HepG2 (cell line): Measurements from ENCODE around the gene UBALD1. TPM values are rescaled to one million over a fixed set of nuclear protein-coding genes. Genes with fewer than 3 reads are reported as not detected.

ENCODE experiments used
- ATAC-seq: fragments of 200-7000 bp; cut with Tn5 transposase; 3 replicates; pipeline ENCODE4 v1.9.1; 2020; ENCODE audit warnings: mild to moderate bottlenecking, moderate library complexity
- BruUV-seq: library from RNA; stranded (reverse); fragments of 400-500 nt; replicated peaks from 2 replicates; lab custom pipeline; 2021; lab: Mats Ljungman, UMichigan
- CTCF ChIA-PET: fragments of 300-600 bp; formaldehyde crosslinking; extraction: SDS; loops from one replicate; lab custom pipeline; 2021; ENCODE audit warnings: low total read pairs, inconsistent platforms, low intra/inter-chr PET ratio; lab: Yijun Ruan, JAX
- POLR2A ChIA-PET: fragments of 350-600 bp; sonication (Branson Sonifier 250); formaldehyde crosslinking; loops from one replicate; lab custom pipeline; 2020; ENCODE audit warnings: antibody characterized with exemption, inconsistent platforms; lab: Yijun Ruan, JAX
- DNase-seq: peaks from one replicate; pipeline ENCODE4 v3.0.0-alpha.2; 2015; ENCODE audit warnings: low spot score
- FAIRE-seq: peaks from 3 replicates; lab custom pipeline; 2011; peaks lifted over from hg19 to GRCh38; lab: Jason Lieb, UNC
- H2AFZ ChIP-seq: one replicate; pipeline ENCODE4 v1.6.1; 2011; ENCODE audit warnings: low read length, inconsistent platforms
- H3K27ac ChIP-seq: fragments of 300-600 bp; 3 replicates; pipeline ENCODE4 v1.8.0; 2011; ENCODE audit warnings: mixed run types, mild to moderate bottlenecking, mixed read lengths, low read length, inconsistent platforms; ENCODE audit not compliant: insufficient read depth; ENCODE audit errors: extremely low read length
- H3K27me3 ChIP-seq, 2 experiments: fragments of 200-600 bp in 1 of 2; 2 replicates in 1 of 2; 3 replicates in 1 of 2; pipeline versions ENCODE4 v1.6.0 to v1.8.0; 2011; ENCODE audit warnings: low read length in 2 of 2, mild to moderate bottlenecking in 2 of 2, moderate library complexity in 2 of 2, inconsistent platforms in 1 of 2; ENCODE audit not compliant: insufficient read depth in 2 of 2, control insufficient read depth in 1 of 2
- H3K36me3 ChIP-seq, 2 experiments: fragments of 200-600 bp in 1 of 2; replicated peaks in 1 of 2; 2 replicates in 1 of 2; 3 replicates in 1 of 2; pipeline versions ENCODE4 v1.5.1 to v1.8.0; 2011; ENCODE audit warnings: low read length in 2 of 2, inconsistent platforms in 1 of 2; ENCODE audit not compliant: insufficient read depth in 2 of 2, control insufficient read depth in 1 of 2
- H3K4me1 ChIP-seq: 2 replicates; pipeline ENCODE4 v1.5.1; 2012; ENCODE audit warnings: low read length, inconsistent platforms; ENCODE audit not compliant: insufficient read depth
- H3K4me2 ChIP-seq: 2 replicates; pipeline ENCODE4 v1.6.0; 2011; ENCODE audit warnings: low read depth, low read length, inconsistent platforms
- H3K4me3 ChIP-seq, 3 experiments: fragments of 200-600 bp in 1 of 3; sonication (generic), shearing (Covaris generic) in 1 of 3; replicated peaks in 1 of 3; 2 replicates each; pipeline ENCODE4 v1.5.1; 2011 to 2016; ENCODE audit warnings: low read length in 3 of 3, inconsistent platforms in 2 of 3, low read depth in 2 of 3, mild to moderate bottlenecking in 2 of 3, control low read depth in 1 of 3, mixed read lengths in 1 of 3; ENCODE audit not compliant: insufficient read depth in 1 of 3
- H3K79me2 ChIP-seq: one replicate; pipeline ENCODE4 v1.6.1; 2011; ENCODE audit warnings: low read length, inconsistent platforms; ENCODE audit not compliant: insufficient read depth
- H3K9ac ChIP-seq: 2 replicates; pipeline ENCODE4 v1.6.0; 2011; ENCODE audit warnings: mild to moderate bottlenecking, low read depth, low read length, inconsistent platforms; ENCODE audit not compliant: insufficient read depth
- H3K9me3 ChIP-seq: 2 replicates; pipeline ENCODE4 v1.5.1; 2012; ENCODE audit warnings: mild to moderate bottlenecking, low read length
- H4K20me1 ChIP-seq: 2 replicates; pipeline ENCODE4 v1.6.0; 2011; ENCODE audit warnings: inconsistent platforms, mild to moderate bottlenecking, low read length, moderate library complexity; ENCODE audit not compliant: insufficient read depth
- EP300 ChIP-seq, 3 experiments: sonication (generic) in 1 of 3; formaldehyde crosslinking in 1 of 3; IDR thresholded peaks; 2 replicates each; pipeline versions ENCODE4 v1.5.1 to v1.6.1; 2011 to 2020; ENCODE audit warnings: low read depth in 2 of 3, low read length in 2 of 3, borderline replicate concordance in 1 of 3, improper control_type of control experiment in 1 of 3, mild to moderate bottlenecking in 1 of 3, missing genetic modification reagents in 1 of 3, moderate library complexity in 1 of 3
- ETS1 ChIP-seq: sonication (generic); formaldehyde crosslinking; IDR thresholded peaks from 2 replicates; pipeline ENCODE4 v1.4.0; 2020; ENCODE audit warnings: missing genetic modification reagents
- HNF4A ChIP-seq: sonication (generic); formaldehyde crosslinking; IDR thresholded peaks from 2 replicates; pipeline ENCODE4 v1.4.0; 2020; ENCODE audit warnings: missing genetic modification reagents
- RAD21 ChIP-seq: fragments of 450-650 bp; formaldehyde crosslinking; IDR thresholded peaks from 2 replicates; pipeline ENCODE4 v1.5.0; 2020; ENCODE audit warnings: mild to moderate bottlenecking
- ZBTB38 ChIP-seq: sonication (generic); formaldehyde crosslinking; IDR thresholded peaks from 2 replicates; pipeline ENCODE4 v1.5.1; 2020; ENCODE audit warnings: mild to moderate bottlenecking, missing genetic modification reagents
- ZEB1 ChIP-seq: IDR thresholded peaks from 2 replicates; pipeline ENCODE4 v1.6.1; 2012; ENCODE audit warnings: mild to moderate bottlenecking, low read depth, inconsistent platforms; ENCODE audit not compliant: insufficient replicate concordance
- ZNF563 ChIP-seq: sonication (generic); formaldehyde crosslinking; IDR thresholded peaks from 2 replicates; pipeline ENCODE4 v1.8.0; 2022; ENCODE audit warnings: mild to moderate bottlenecking, moderate library complexity, missing genetic modification reagents
- ZNF589 ChIP-seq: sonication (generic); formaldehyde crosslinking; conservative IDR thresholded peaks from 2 replicates; pipeline ENCODE4 v1.8.0; 2022; ENCODE audit warnings: mild to moderate bottlenecking, moderate library complexity, missing genetic modification reagents
- WGBS: methylation state at CpG from one replicate; pipeline ENCODE4 v1.1.6; 2017; ENCODE audit warnings: low lambda C conversion rate; 5-methylcytosine and 5-hydroxymethylcytosine counted together
- in situ Hi-C: cut with HindIII; loops from 2 replicates; pipeline ENCODE4 v1.10.0; 2017; ENCODE audit warnings: low pct_unique_long_range_greater_than_20kb; ENCODE audit not compliant: extremely low pct_ligation_motif_present
- intact Hi-C: fragments of 100-400 bp; cut with micrococcal nuclease; formaldehyde crosslinking; loops from one replicate; pipeline ENCODE4 v1.10.0; 2022; ENCODE audit not compliant: unreplicated experiment
- polyA plus RNA-seq, 8 experiments: library from polyadenylated mRNA; depleted of rRNA in 3 of 8; stranded (reverse) in 7 of 8; unstranded in 1 of 8; fragments of >200 nt; fragmentation: Illumina TruSeq in 4 of 8; extraction: Trizol in 4 of 8; gene quantifications; 2 replicates each; pipeline versions ENCODE4 v1.2.1 to v1.2.3, GENCODE V29; 2011 to 2016; ENCODE audit warnings: low read depth in 4 of 8, missing spikeins in 1 of 8, mixed read lengths in 1 of 8; ENCODE audit not compliant: insufficient read depth in 1 of 8
- total RNA-seq, 5 experiments: library from RNA; depleted of rRNA; stranded (reverse); fragments of >200 nt; fragmentation: Illumina TruSeq; extraction: Trizol; gene quantifications; 2 replicates each; pipeline ENCODE4 v1.2.3, GENCODE V29; 2016; ENCODE audit warnings: low read depth in 1 of 5
- TF ChIP-seq, protein P1 (sequence below): sonication (generic); formaldehyde crosslinking; IDR thresholded peaks from 2 replicates; pipeline ENCODE4 v1.5.1; 2020; ENCODE audit warnings: mild to moderate bottlenecking, missing genetic modification reagents, moderate library complexity
- TF ChIP-seq, protein P2 (sequence below): sonication (generic); formaldehyde crosslinking; IDR thresholded peaks from 2 replicates; pipeline ENCODE4 v1.5.0; 2020; ENCODE audit warnings: mild to moderate bottlenecking, missing genetic modification reagents, moderate library complexity

The UBALD1 gene
- total and polyA plus RNA-seq, 2 of the 13 experiments (the other 11 are each of a cell fraction or from before 2014, with no cell fraction given), result 6.8 to 12.3 TPM

DNA sequence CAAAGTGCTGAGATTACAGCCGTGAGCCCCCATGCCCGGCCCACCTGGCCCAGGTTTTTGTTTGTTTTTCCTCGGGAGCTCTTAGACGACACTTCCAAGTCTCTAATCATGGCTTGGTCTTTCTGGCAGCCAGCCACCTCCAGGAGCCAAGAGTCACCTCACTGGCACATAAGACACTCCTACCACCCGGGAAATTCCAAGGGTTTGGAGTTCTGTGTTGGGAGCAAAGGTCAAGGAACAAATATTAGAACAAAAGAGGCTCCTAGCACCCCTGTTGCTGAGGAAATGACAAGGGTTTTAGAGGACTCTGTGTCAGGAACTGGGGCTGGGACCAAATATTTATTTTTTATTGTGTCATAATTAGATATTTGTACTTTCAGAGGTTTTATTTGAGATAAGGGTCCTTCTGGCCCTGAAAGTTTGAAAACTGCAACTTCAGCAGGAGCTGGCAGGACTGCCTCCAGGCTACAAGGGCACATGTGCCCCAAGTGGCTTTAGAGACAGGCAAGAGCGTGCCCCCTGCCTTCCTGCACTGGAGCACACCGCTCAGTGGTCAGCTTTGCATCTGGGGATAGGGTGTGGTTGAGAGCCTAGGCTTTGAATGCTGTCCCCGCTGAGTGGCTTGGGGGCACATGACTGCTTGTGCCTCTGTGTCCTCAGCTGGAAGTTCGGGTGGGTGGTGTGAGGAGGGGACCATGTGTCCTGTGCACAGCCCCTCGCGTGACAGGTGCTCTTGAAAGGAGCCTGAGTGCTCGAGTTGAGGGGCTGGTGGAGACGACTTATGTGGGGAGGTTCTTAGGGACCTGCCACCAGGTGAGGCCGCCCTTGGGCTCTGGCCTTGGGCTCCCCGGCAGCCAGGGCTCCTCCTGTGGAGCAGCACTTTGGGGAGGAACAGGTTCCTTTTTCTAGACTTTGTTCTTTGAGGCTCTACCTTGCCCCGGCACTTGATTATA, 39.6 kb upstream of the UBALD1 start:
- TF ChIP-seq ZEB1, result peak; percentile 23
- no peak for TF ChIP-seq ZNF589 (CRISPR knock-in tag)
- TF ChIP-seq ZBTB38 (CRISPR knock-in tag), result peak; percentile 54; the same call in 1 of the 2 replicates
- TF ChIP-seq, protein P1, sequence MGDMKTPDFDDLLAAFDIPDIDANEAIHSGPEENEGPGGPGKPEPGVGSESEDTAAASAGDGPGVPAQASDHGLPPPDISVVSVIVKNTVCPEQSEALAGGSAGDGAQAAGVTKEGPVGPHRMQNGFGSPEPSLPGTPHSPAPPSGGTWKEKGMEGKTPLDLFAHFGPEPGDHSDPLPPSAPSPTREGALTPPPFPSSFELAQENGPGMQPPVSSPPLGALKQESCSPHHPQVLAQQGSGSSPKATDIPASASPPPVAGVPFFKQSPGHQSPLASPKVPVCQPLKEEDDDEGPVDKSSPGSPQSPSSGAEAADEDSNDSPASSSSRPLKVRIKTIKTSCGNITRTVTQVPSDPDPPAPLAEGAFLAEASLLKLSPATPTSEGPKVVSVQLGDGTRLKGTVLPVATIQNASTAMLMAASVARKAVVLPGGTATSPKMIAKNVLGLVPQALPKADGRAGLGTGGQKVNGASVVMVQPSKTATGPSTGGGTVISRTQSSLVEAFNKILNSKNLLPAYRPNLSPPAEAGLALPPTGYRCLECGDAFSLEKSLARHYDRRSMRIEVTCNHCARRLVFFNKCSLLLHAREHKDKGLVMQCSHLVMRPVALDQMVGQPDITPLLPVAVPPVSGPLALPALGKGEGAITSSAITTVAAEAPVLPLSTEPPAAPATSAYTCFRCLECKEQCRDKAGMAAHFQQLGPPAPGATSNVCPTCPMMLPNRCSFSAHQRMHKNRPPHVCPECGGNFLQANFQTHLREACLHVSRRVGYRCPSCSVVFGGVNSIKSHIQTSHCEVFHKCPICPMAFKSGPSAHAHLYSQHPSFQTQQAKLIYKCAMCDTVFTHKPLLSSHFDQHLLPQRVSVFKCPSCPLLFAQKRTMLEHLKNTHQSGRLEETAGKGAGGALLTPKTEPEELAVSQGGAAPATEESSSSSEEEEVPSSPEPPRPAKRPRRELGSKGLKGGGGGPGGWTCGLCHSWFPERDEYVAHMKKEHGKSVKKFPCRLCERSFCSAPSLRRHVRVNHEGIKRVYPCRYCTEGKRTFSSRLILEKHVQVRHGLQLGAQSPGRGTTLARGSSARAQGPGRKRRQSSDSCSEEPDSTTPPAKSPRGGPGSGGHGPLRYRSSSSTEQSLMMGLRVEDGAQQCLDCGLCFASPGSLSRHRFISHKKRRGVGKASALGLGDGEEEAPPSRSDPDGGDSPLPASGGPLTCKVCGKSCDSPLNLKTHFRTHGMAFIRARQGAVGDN (CRISPR knock-in tag), result peak; percentile 55
- TF ChIP-seq ZNF563 (CRISPR knock-in tag), result no peak; the same call in 1 of the 2 replicates
- peak; percentile 28 for TF ChIP-seq HNF4A (CRISPR knock-in tag)
- TF ChIP-seq, protein P2, sequence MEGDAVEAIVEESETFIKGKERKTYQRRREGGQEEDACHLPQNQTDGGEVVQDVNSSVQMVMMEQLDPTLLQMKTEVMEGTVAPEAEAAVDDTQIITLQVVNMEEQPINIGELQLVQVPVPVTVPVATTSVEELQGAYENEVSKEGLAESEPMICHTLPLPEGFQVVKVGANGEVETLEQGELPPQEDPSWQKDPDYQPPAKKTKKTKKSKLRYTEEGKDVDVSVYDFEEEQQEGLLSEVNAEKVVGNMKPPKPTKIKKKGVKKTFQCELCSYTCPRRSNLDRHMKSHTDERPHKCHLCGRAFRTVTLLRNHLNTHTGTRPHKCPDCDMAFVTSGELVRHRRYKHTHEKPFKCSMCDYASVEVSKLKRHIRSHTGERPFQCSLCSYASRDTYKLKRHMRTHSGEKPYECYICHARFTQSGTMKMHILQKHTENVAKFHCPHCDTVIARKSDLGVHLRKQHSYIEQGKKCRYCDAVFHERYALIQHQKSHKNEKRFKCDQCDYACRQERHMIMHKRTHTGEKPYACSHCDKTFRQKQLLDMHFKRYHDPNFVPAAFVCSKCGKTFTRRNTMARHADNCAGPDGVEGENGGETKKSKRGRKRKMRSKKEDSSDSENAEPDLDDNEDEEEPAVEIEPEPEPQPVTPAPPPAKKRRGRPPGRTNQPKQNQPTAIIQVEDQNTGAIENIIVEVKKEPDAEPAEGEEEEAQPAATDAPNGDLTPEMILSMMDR (CRISPR knock-in tag), result peak; percentile 23; the same call in 1 of the 2 replicates
- TF ChIP-seq EP300 (IDR thresholded peaks at IDR 0.05; ENCODE audit: low read depth in 2 of 2, low read length in 2 of 2), result 0 out of 4 replicates have a peak, but pooled peaks of 1 of the 2 experiments have one; percentile 18
- TF ChIP-seq EP300 (CRISPR knock-in tag; IDR thresholded peaks at IDR 0.05; ENCODE audit: borderline replicate concordance), result no peak
- TF ChIP-seq ETS1 (CRISPR knock-in tag), result no peak
- TF ChIP-seq RAD21 (CRISPR knock-in tag), result no peak
- Histone ChIP-seq H3K27ac (peak overlapping the region; percentile 67), H3K27me3 (no peaks in the 10 kb centered on the region), H4K20me1 (no peaks in the 10 kb centered on the region), H3K4me3 (no peak overlapping the region), H3K4me2 (peak overlapping the region; percentile 18; the same call in 1 of the 2 replicates), H3K9me3 (no peaks in the 10 kb centered on the region), H3K79me2 (peaks cover 6% of the 10 kb centered on the region), H3K4me1 (peaks cover 63% of the 10 kb centered on the region), H3K36me3 (peaks cover 29 to 54% of the 10 kb centered on the region in 2 experiments; a peak in 4 of 5 replicates), H3K9ac (peak overlapping the region; percentile 14; the same call in 1 of the 2 replicates), H2AFZ (no peak overlapping the region)
- POLR2A ChIA-PET, result interaction anchor here (1.0 to 1.8 kb wide), 4 partner anchors 10 to 40 kb away, joined by 3 to 15 read pairs (median 3); no protein-coding TSS in a partner anchor
- FAIRE-seq (no peak), DNase-seq (peak; percentile 27), ATAC-seq (no peak)
- in situ Hi-C loops, result no loop called here
- WGBS, result 47% methylated on average over 8 of the region's 16 CpGs
- CTCF ChIA-PET, result no interaction called here
- TSS peak; percentile 15 for BruUV-seq
- intact Hi-C loops, result no loop called here
